H1 (cell line): ENCODE results near the gene LDLRAD3. TPM values are rescaled to one million over a fixed set of nuclear protein-coding genes. Genes with fewer than 3 reads are reported as not detected.

ENCODE experiments used
- CTCF ChIA-PET: fragments of 300-600 bp; sonication (Branson Sonifier 250); formaldehyde crosslinking; loops from one replicate; lab custom pipeline; 2021; ENCODE audit not compliant: partially characterized antibody; lab: Charles Lee
- POLR2A ChIA-PET: fragments of 300-600 bp; sonication (Branson Sonifier 250); formaldehyde crosslinking; loops from one replicate; lab custom pipeline; 2021; ENCODE audit warnings: inconsistent platforms; ENCODE audit not compliant: partially characterized antibody; lab: Charles Lee
- DNase-seq, 2 experiments: peaks; one replicate each; pipeline versions ENCODE4 v3.0.0 to v3.0.0-alpha.2; 2010 to 2022; ENCODE audit warnings: low spot score in 2 of 2, low read depth in 1 of 2, mixed read lengths in 1 of 2
- FAIRE-seq: peaks from 2 replicates; lab custom pipeline; 2011; peaks lifted over from hg19 to GRCh38; lab: Jason Lieb, UNC
- H2AFZ ChIP-seq: 2 replicates; pipeline ENCODE4 v1.8.1; 2012; ENCODE audit warnings: low read length, inconsistent platforms
- H2AK5ac ChIP-seq: 2 replicates; pipeline ENCODE4 v1.6.1; 2013; ENCODE audit warnings: low read depth, low read length
- H2BK120ac ChIP-seq: replicated peaks from 2 replicates; pipeline ENCODE3; 2013; ENCODE audit warnings: low read depth, low read length, inconsistent platforms
- H2BK12ac ChIP-seq: 2 replicates; pipeline ENCODE4 v1.6.1; 2013; ENCODE audit warnings: low read depth, low read length
- H2BK15ac ChIP-seq: 2 replicates; pipeline ENCODE4 v1.6.1; 2013; ENCODE audit warnings: low read length
- H2BK20ac ChIP-seq: 2 replicates; pipeline ENCODE4 v1.6.1; 2013; ENCODE audit warnings: low read length
- H2BK5ac ChIP-seq: 2 replicates; pipeline ENCODE4 v1.6.1; 2013; ENCODE audit warnings: low read depth, low read length
- H3K14ac ChIP-seq: 2 replicates; pipeline ENCODE4 v1.6.1; 2013; ENCODE audit warnings: inconsistent platforms; ENCODE audit not compliant: insufficient read length
- H3K18ac ChIP-seq: 2 replicates; pipeline ENCODE4 v1.6.1; 2013; ENCODE audit warnings: low read length; ENCODE audit errors: extremely low read depth
- H3K23ac ChIP-seq: 2 replicates; pipeline ENCODE4 v1.6.1; 2013; ENCODE audit warnings: inconsistent platforms; ENCODE audit not compliant: insufficient read length
- H3K23me2 ChIP-seq: 2 replicates; pipeline ENCODE4 v1.6.1; 2013; ENCODE audit warnings: low read depth, low read length
- H3K27ac ChIP-seq: 2 replicates; pipeline ENCODE4 v1.6.1; 2011; ENCODE audit warnings: low read depth, low read length, inconsistent platforms
- H3K27me3 ChIP-seq, 4 experiments: replicated peaks in 1 of 4; 1 replicate in 1 of 4; 2 replicates in 3 of 4; pipeline versions ENCODE4 v1.6.1 to v1.8.1; 2011 to 2013; ENCODE audit warnings: low read length in 3 of 4, mild to moderate bottlenecking in 3 of 4, inconsistent platforms in 2 of 4, mixed read lengths in 2 of 4, moderate library complexity in 1 of 4; ENCODE audit not compliant: control insufficient read depth in 3 of 4, insufficient read depth in 3 of 4; ENCODE audit errors: extremely low read depth in 1 of 4
- H3K36me3 ChIP-seq, 4 experiments: 2 replicates each; pipeline versions ENCODE4 v1.6.1 to v1.8.1; 2011 to 2013; ENCODE audit warnings: mild to moderate bottlenecking in 4 of 4, low read length in 3 of 4, moderate library complexity in 2 of 4, control low read depth in 1 of 4, inconsistent platforms in 1 of 4; ENCODE audit not compliant: insufficient read depth in 4 of 4, control insufficient read depth in 2 of 4
- H3K4ac ChIP-seq: replicated peaks from 2 replicates; pipeline ENCODE3; 2013; ENCODE audit warnings: low read length, low read depth, mixed read lengths, inconsistent platforms; ENCODE audit not compliant: insufficient read length
- H3K4me1 ChIP-seq, 4 experiments: replicated peaks in 1 of 4; 1 replicate in 1 of 4; 2 replicates in 3 of 4; pipeline versions ENCODE4 v1.6.1 to v1.8.1; 2011 to 2013; ENCODE audit warnings: low read length in 3 of 4, inconsistent platforms in 2 of 4, mixed read lengths in 1 of 4; ENCODE audit not compliant: insufficient read depth in 4 of 4, control insufficient read depth in 3 of 4
- H3K4me2 ChIP-seq, 2 experiments: 2 replicates each; pipeline versions ENCODE4 v1.6.1 to v1.8.1; 2011 to 2013; ENCODE audit warnings: low read depth in 2 of 2, low read length in 2 of 2, control low read depth in 1 of 2, inconsistent platforms in 1 of 2, mild to moderate bottlenecking in 1 of 2; ENCODE audit not compliant: insufficient read depth in 1 of 2
- H3K4me3 ChIP-seq, 4 experiments: fragments of 200-600, 300-600 bp in 1 of 4; sonication (generic), shearing (Covaris generic), sonication (Bioruptor Twin) in 1 of 4; 2 replicates each; pipeline versions ENCODE4 v1.5.1 to v1.8.1; 2011 to 2016; ENCODE audit warnings: low read length in 4 of 4, low read depth in 3 of 4, control low read depth in 2 of 4, inconsistent platforms in 2 of 4, mild to moderate bottlenecking in 2 of 4, mixed read lengths in 1 of 4, moderate library complexity in 1 of 4; ENCODE audit not compliant: insufficient read depth in 2 of 4; ENCODE audit errors: extremely low read depth in 1 of 4
- H3K56ac ChIP-seq: replicated peaks from 2 replicates; pipeline ENCODE3; 2013; ENCODE audit warnings: low read depth, mild to moderate bottlenecking, mixed read lengths, low read length, inconsistent platforms; ENCODE audit not compliant: insufficient read length
- H3K79me1 ChIP-seq: 2 replicates; pipeline ENCODE4 v1.6.1; 2013; ENCODE audit warnings: low read depth, low read length, control low read depth
- H3K79me2 ChIP-seq, 2 experiments: 2 replicates each; pipeline versions ENCODE4 v1.6.1 to v1.8.1; 2012 to 2013; ENCODE audit warnings: low read length in 2 of 2, mild to moderate bottlenecking in 2 of 2, inconsistent platforms in 1 of 2; ENCODE audit not compliant: insufficient read depth in 2 of 2, control insufficient read depth in 1 of 2
- H3K9ac ChIP-seq, 4 experiments: replicated peaks in 1 of 4; 1 replicate in 1 of 4; 2 replicates in 3 of 4; pipeline versions ENCODE4 v1.6.1 to v1.8.1; 2011 to 2013; ENCODE audit warnings: low read depth in 3 of 4, low read length in 3 of 4, control low read depth in 2 of 4, mild to moderate bottlenecking in 2 of 4, moderate library complexity in 2 of 4, inconsistent platforms in 1 of 4; ENCODE audit errors: extremely low read depth in 1 of 4
- H3K9me3 ChIP-seq, 2 experiments: 2 replicates each; pipeline versions ENCODE4 v1.6.1 to v1.8.1; 2012 to 2013; ENCODE audit warnings: mild to moderate bottlenecking in 2 of 2, moderate library complexity in 2 of 2, control low read depth in 1 of 2, inconsistent platforms in 1 of 2, low read depth in 1 of 2, low read length in 1 of 2, mixed read lengths in 1 of 2; ENCODE audit not compliant: insufficient read depth in 2 of 2
- H4K20me1 ChIP-seq, 2 experiments: replicated peaks in 1 of 2; 2 replicates each; pipeline versions ENCODE3 to v1.8.1; 2011 to 2013; ENCODE audit warnings: inconsistent platforms in 2 of 2, low read length in 2 of 2, mild to moderate bottlenecking in 1 of 2; ENCODE audit not compliant: insufficient read depth in 2 of 2, control insufficient read depth in 1 of 2
- H4K5ac ChIP-seq: 2 replicates; pipeline ENCODE4 v1.6.1; 2013; ENCODE audit warnings: low read length, low read depth, mixed read lengths, inconsistent platforms; ENCODE audit not compliant: insufficient read length
- H4K8ac ChIP-seq: 2 replicates; pipeline ENCODE4 v1.8.0; 2013; ENCODE audit warnings: mild to moderate bottlenecking, moderate library complexity, low read length, inconsistent platforms; ENCODE audit not compliant: insufficient read depth; ENCODE audit errors: extremely low read depth
- H4K91ac ChIP-seq: replicated peaks from 2 replicates; pipeline ENCODE3; 2013; ENCODE audit warnings: low read length, mixed read lengths, inconsistent platforms; ENCODE audit not compliant: insufficient read length
- CEBPB ChIP-seq: IDR thresholded peaks from 2 replicates; pipeline ENCODE4 v1.6.1; 2012; ENCODE audit warnings: low read depth, low read length
- EGR1 ChIP-seq: IDR thresholded peaks from 2 replicates; pipeline ENCODE4 v1.6.1; 2011; ENCODE audit warnings: low read depth, low read length, borderline replicate concordance
- EP300 ChIP-seq, 2 experiments: IDR thresholded peaks; 1 replicate in 1 of 2; 2 replicates in 1 of 2; pipeline ENCODE4 v1.6.1; 2011 to 2012; ENCODE audit warnings: low read depth in 2 of 2, low read length in 2 of 2, mild to moderate bottlenecking in 2 of 2, borderline replicate concordance in 1 of 2, inconsistent platforms in 1 of 2, moderate library complexity in 1 of 2
- FOSL1 ChIP-seq: IDR thresholded peaks from 2 replicates; pipeline ENCODE4 v1.6.1; 2011; ENCODE audit warnings: mild to moderate bottlenecking, low read depth, low read length, moderate library complexity; ENCODE audit not compliant: insufficient read depth
- KDM5A ChIP-seq: fragments of 200-600 bp; IDR thresholded peaks from 2 replicates; pipeline ENCODE4 v1.7.1; 2012; ENCODE audit warnings: mild to moderate bottlenecking, low read length, inconsistent platforms, mixed read lengths
- PHF8 ChIP-seq: fragments of 200-600 bp; sonication (generic); conservative IDR thresholded peaks from 2 replicates; pipeline ENCODE4 v1.7.1; 2012; ENCODE audit warnings: low read depth, mild to moderate bottlenecking, inconsistent platforms, low read length, moderate library complexity
- SP2 ChIP-seq: IDR thresholded peaks from 2 replicates; pipeline ENCODE4 v1.6.1; 2012; ENCODE audit warnings: mild to moderate bottlenecking, low read length, inconsistent platforms
- WGBS, 2 experiments: shearing (Covaris generic) in 1 of 2; methylation state at CpG; one replicate each; pipeline versions ENCODE4 v1.1.6 to v1.1.7; 2013 to 2015; ENCODE audit warnings: low lambda C conversion rate in 2 of 2, mixed read lengths in 2 of 2, inconsistent platforms in 1 of 2, low coverage in 1 of 2, missing lambda C conversion rate in 1 of 2; ENCODE audit not compliant: insufficient replicate concordance in 2 of 2, insufficient coverage in 1 of 2, insufficient read length in 1 of 2; ENCODE audit errors: extremely low coverage in 1 of 2, missing lambda C conversion rate in 1 of 2; 5-methylcytosine and 5-hydroxymethylcytosine counted together
- polyA plus RNA-seq, 7 experiments: library from polyadenylated mRNA; depleted of rRNA in 3 of 7; stranded (reverse) in 5 of 7; unstranded in 2 of 7; fragments of >200 nt in 5 of 7; fragments of 200-250 nt in 2 of 7; gene quantifications; 1 replicate in 5 of 7; 2 replicates in 1 of 7; 4 replicates in 1 of 7; pipeline versions ENCODE4 v1.2.1 to v1.2.3, GENCODE V29; 2011 to 2013; ENCODE audit warnings: missing spikeins in 2 of 7, mixed read lengths in 2 of 7
- total RNA-seq: library from RNA; stranded (reverse); fragmentation: NEBNext Ultra II Directional; extraction: Animal tissue kit (Norgen Biotek cat#: 25700); gene quantifications from 2 replicates; pipeline ENCODE4 v1.2.1, GENCODE V29; 2021
- TF ChIP-seq, protein P1 (sequence below), 3 experiments: IDR thresholded peaks; 1 replicate in 2 of 3; 2 replicates in 1 of 3; pipeline versions ENCODE4 v1.5.1 to v1.6.1; 2011; ENCODE audit warnings: low read length in 3 of 3, mild to moderate bottlenecking in 3 of 3, inconsistent platforms in 2 of 3, low read depth in 1 of 3, moderate library complexity in 1 of 3; ENCODE audit not compliant: insufficient read depth in 1 of 3; ENCODE audit errors: control extremely low read depth in 1 of 3
- TF ChIP-seq, protein P2 (sequence below): IDR thresholded peaks from 2 replicates; pipeline ENCODE4 v1.6.1; 2012; ENCODE audit warnings: inconsistent platforms

LDLRAD3 gene
- total and polyA plus RNA-seq, 2 of the 8 experiments (the other 6 are each of a cell fraction or from before 2014, with no cell fraction given): 18.6 to 22.8 TPM

DNA sequence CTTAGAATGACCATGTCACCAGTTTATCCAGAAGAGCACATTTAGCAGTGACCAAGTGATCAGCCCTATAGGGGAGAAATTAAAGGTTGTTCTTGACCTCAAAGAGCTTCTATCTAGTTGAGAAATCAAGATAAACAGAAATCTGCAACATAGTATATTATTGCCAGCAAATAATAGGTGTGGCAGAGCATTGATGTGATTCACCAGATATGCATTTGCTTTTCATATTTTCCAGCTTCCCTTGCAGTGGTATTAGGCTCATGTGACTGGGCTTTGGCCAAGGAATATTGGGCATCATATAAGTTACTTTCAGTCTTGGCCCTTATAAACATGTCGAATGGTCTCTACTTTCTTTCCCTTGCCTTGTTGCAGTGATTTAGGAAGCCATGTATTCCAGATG is 310.9 kb downstream of the LDLRAD3 start:
- peaks cover 4 to 8% of the 10 kb centered on the region in 2 experiments; a peak in 2 of 4 replicates for H3K9me3 ChIP-seq
- H3K4me1 ChIP-seq: no peaks in the 10 kb centered on the region
- H4K5ac ChIP-seq: no peak overlapping the region
- ChIA-PET POLR2A (no interaction called here), CTCF (interaction anchor here (1.1 to 2.2 kb wide), 3 partner anchors 212 to 767 kb away, joined by 4 to 6 read pairs (median 5); no protein-coding TSS in a partner anchor)
- 76% methylated on average over 1 of the region's 1 CpG; no CpG with 5 or more reads in 1 of the 2 experiments for WGBS, 2 experiments
- no peak overlapping the region for H4K8ac ChIP-seq
- no peak overlapping the region for H3K4me2 ChIP-seq
- H3K23ac ChIP-seq: no peak overlapping the region
- no peak overlapping the region for H2BK5ac ChIP-seq
- H3K4me3 ChIP-seq: no peak overlapping the region
- no peak for FAIRE-seq
- H2AFZ ChIP-seq: no peak overlapping the region
- no peak overlapping the region for H3K27ac ChIP-seq
- H3K79me1 ChIP-seq: no peaks in the 10 kb centered on the region
- H3K23me2 ChIP-seq: no peaks in the 10 kb centered on the region
- H2BK12ac ChIP-seq: no peak overlapping the region
- DNase-seq: no peak
- H4K20me1 ChIP-seq: no peaks in the 10 kb centered on the region
- H3K36me3 ChIP-seq: no peaks in the 10 kb centered on the region
- H2BK15ac ChIP-seq: no peak overlapping the region
- H3K9ac ChIP-seq: no peak overlapping the region
- no peak overlapping the region for H3K56ac ChIP-seq
- H3K4ac ChIP-seq: no peak overlapping the region
- H3K27me3 ChIP-seq: no peaks in the 10 kb centered on the region; a peak in 2 of 7 replicates
- H3K14ac ChIP-seq: no peak overlapping the region
- no peak overlapping the region for H2AK5ac ChIP-seq
- no peak overlapping the region for H2BK20ac ChIP-seq
- H3K79me2 ChIP-seq: no peaks in the 10 kb centered on the region
- no peak overlapping the region for H3K18ac ChIP-seq
- H4K91ac ChIP-seq: no peak overlapping the region
- no peak overlapping the region for H2BK120ac ChIP-seq
- TF ChIP-seq CEBPB (no peak), PHF8 (no peak), KDM5A (no peak), EGR1 (no peak), FOSL1 (no peak), SP2 (no peak), EP300 (IDR thresholded peaks at IDR 0.05; ENCODE audit: borderline replicate concordance in 1 of 2, low read depth in 2 of 2, low read length in 2 of 2) (no peak)
- TF ChIP-seq, protein P1, sequence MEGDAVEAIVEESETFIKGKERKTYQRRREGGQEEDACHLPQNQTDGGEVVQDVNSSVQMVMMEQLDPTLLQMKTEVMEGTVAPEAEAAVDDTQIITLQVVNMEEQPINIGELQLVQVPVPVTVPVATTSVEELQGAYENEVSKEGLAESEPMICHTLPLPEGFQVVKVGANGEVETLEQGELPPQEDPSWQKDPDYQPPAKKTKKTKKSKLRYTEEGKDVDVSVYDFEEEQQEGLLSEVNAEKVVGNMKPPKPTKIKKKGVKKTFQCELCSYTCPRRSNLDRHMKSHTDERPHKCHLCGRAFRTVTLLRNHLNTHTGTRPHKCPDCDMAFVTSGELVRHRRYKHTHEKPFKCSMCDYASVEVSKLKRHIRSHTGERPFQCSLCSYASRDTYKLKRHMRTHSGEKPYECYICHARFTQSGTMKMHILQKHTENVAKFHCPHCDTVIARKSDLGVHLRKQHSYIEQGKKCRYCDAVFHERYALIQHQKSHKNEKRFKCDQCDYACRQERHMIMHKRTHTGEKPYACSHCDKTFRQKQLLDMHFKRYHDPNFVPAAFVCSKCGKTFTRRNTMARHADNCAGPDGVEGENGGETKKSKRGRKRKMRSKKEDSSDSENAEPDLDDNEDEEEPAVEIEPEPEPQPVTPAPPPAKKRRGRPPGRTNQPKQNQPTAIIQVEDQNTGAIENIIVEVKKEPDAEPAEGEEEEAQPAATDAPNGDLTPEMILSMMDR (IDR thresholded peaks at IDR 0.05; ENCODE audit: control extremely low read depth in 1 of 3, insufficient read depth in 1 of 3, low read depth in 1 of 3, low read length in 3 of 3): no peak
- TF ChIP-seq, protein P2, sequence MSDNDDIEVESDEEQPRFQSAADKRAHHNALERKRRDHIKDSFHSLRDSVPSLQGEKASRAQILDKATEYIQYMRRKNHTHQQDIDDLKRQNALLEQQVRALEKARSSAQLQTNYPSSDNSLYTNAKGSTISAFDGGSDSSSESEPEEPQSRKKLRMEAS: no peak
